Keratinocyte (primary cell): ENCODE data around the gene GUCA2A. TPM values are rescaled to one million over a fixed set of nuclear protein-coding genes. Genes with fewer than 3 reads are reported as not detected.

Source experiments
- DNase-seq: peaks from one replicate; pipeline ENCODE4 v3.0.0-alpha.2; 2011; ENCODE audit warnings: low read depth, missing footprints, low spot score
- FAIRE-seq: peaks from 2 replicates; lab custom pipeline; 2011; peaks lifted over from hg19 to GRCh38; lab: Jason Lieb, UNC
- H2AFZ ChIP-seq: 2 replicates; pipeline ENCODE4 v1.6.0; 2012; ENCODE audit warnings: low read length, control low read depth, inconsistent platforms; ENCODE audit not compliant: control insufficient read depth
- H3K27ac ChIP-seq: 2 replicates; pipeline ENCODE4 v1.5.1; 2011; ENCODE audit warnings: low read length; ENCODE audit not compliant: control insufficient read depth, insufficient read depth
- H3K27me3 ChIP-seq: 3 replicates; pipeline ENCODE4 v1.6.0; 2011; ENCODE audit warnings: low read length; ENCODE audit not compliant: control insufficient read depth, insufficient read depth; ENCODE audit errors: extremely low read depth
- H3K36me3 ChIP-seq, 2 experiments: 2 replicates in 1 of 2; 3 replicates in 1 of 2; pipeline ENCODE4 v1.5.1; 2011; ENCODE audit warnings: low read length in 2 of 2, mild to moderate bottlenecking in 1 of 2; ENCODE audit not compliant: control insufficient read depth in 2 of 2, insufficient read depth in 2 of 2; ENCODE audit errors: extremely low read depth in 1 of 2
- H3K4me1 ChIP-seq: 3 replicates; pipeline ENCODE4 v1.5.1; 2011; ENCODE audit warnings: low read length; ENCODE audit not compliant: control insufficient read depth, insufficient read depth; ENCODE audit errors: extremely low read depth
- H3K4me2 ChIP-seq: 3 replicates; pipeline ENCODE4 v1.6.0; 2011; ENCODE audit warnings: low read depth, low read length; ENCODE audit not compliant: control insufficient read depth, insufficient read depth; ENCODE audit errors: extremely low read depth
- H3K4me3 ChIP-seq, 3 experiments: fragments of 200-600 bp in 1 of 3; sonication (generic) in 1 of 3; 2 replicates in 2 of 3; 3 replicates in 1 of 3; pipeline ENCODE4 v1.5.1; 2011 to 2016; ENCODE audit warnings: low read length in 3 of 3, mild to moderate bottlenecking in 3 of 3, control low read depth in 2 of 3, inconsistent platforms in 1 of 3, low read depth in 1 of 3, mixed read lengths in 1 of 3, mixed run types in 1 of 3, moderate library complexity in 1 of 3; ENCODE audit not compliant: control insufficient read depth in 2 of 3, insufficient read depth in 2 of 3; ENCODE audit errors: extremely low read depth in 1 of 3
- H3K79me2 ChIP-seq: 2 replicates; pipeline ENCODE4 v1.6.0; 2012; ENCODE audit warnings: low read length; ENCODE audit not compliant: control insufficient read depth, insufficient read depth
- H3K9ac ChIP-seq: 3 replicates; pipeline ENCODE4 v1.6.0; 2011; ENCODE audit warnings: low read length; ENCODE audit not compliant: control insufficient read depth, insufficient read depth; ENCODE audit errors: extremely low read depth
- H3K9me1 ChIP-seq: 3 replicates; pipeline ENCODE4 v1.6.0; 2011; ENCODE audit warnings: low read length; ENCODE audit not compliant: control insufficient read depth, insufficient read depth; ENCODE audit errors: extremely low read depth
- H3K9me3 ChIP-seq: 2 replicates; pipeline ENCODE4 v1.5.1; 2012; ENCODE audit warnings: low read depth, low read length; ENCODE audit not compliant: control insufficient read depth
- H4K20me1 ChIP-seq: 3 replicates; pipeline ENCODE4 v1.6.0; 2011; ENCODE audit warnings: low read length; ENCODE audit not compliant: control insufficient read depth, insufficient read depth; ENCODE audit errors: extremely low read depth
- CTCF ChIP-seq, 3 experiments: IDR thresholded peaks in 1 of 3; conservative IDR thresholded peaks in 1 of 3; optimal IDR thresholded peaks in 1 of 3; 2 replicates in 2 of 3; 3 replicates in 1 of 3; pipeline versions ENCODE3 to v1.5.1; 2011; ENCODE audit warnings: low read length in 3 of 3, mild to moderate bottlenecking in 3 of 3, moderate library complexity in 2 of 3, control low read depth in 1 of 3, inconsistent platforms in 1 of 3; ENCODE audit not compliant: insufficient read depth in 2 of 3; ENCODE audit errors: extremely low read depth in 1 of 3
- EZH2 ChIP-seq: IDR thresholded peaks from one replicate; pipeline ENCODE4 v1.6.1; 2012; ENCODE audit warnings: inconsistent platforms, mild to moderate bottlenecking, low read length, moderate library complexity
- dilution Hi-C: fragments of 300-500 bp; cut with MboI; formaldehyde crosslinking; loops from one replicate; pipeline ENCODE4 v1.7.0; 2020; ENCODE audit warnings: low sequenced_read_pairs; ENCODE audit not compliant: extremely low pct_ligation_motif_present
- polyA plus RNA-seq, 5 experiments: library from polyadenylated mRNA; depleted of rRNA in 3 of 5; stranded (reverse) in 3 of 5; stranded (forward) in 1 of 5; unstranded in 1 of 5; fragments of >200 nt; gene quantifications; 1 replicate in 1 of 5; 2 replicates in 3 of 5; 3 replicates in 1 of 5; pipeline versions ENCODE4 v1.2.1 to v1.2.3, GENCODE V29; 2011 to 2012; ENCODE audit warnings: missing spikeins in 2 of 5, low read depth in 1 of 5, low replicate concordance in 1 of 5

Gene GUCA2A
- polyA plus RNA-seq, 1 donor (not counting 4 experiments of a cell fraction or from before 2014, with no cell fraction given), result not detected

DNA sequence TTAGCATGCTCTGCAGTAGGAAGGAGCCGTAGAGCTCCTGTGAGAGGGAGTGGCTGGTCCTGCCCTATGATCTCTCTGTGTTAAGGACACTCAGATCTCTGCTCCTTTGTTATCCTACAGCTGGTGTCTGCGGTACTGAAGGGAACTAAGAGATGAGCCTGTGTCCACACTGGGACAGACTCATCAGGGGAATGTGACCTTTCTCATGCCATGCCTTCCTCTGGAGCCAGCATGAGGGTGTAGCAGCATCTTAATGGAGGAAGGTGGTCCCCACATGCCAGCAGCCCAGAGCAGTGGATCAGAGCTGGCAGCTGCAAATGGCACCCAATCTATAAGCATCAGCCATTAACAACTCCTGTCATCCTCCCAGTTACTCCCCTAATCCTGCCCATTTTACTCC, 36.0 kb downstream of the GUCA2A start:
- H3K9me1 ChIP-seq, result no peaks in the 10 kb centered on the region
- H3K79me2 ChIP-seq, result no peaks in the 10 kb centered on the region
- no peak overlapping the region for H2AFZ ChIP-seq
- H4K20me1 ChIP-seq, result no peaks in the 10 kb centered on the region
- dilution Hi-C loops, result no loop called here
- peaks cover 5% of the 10 kb centered on the region for H3K27me3 ChIP-seq
- H3K9ac ChIP-seq, result no peak overlapping the region
- DNase-seq (no peak), FAIRE-seq (no peak)
- H3K4me1 ChIP-seq, result no peaks in the 10 kb centered on the region
- no peak overlapping the region for H3K4me3 ChIP-seq
- no peak overlapping the region for H3K4me2 ChIP-seq
- H3K36me3 ChIP-seq, result no peaks in the 10 kb centered on the region
- TF ChIP-seq EZH2 (no peak), CTCF (optimal IDR thresholded peaks at IDR 0.05 in 1 of 3, IDR thresholded peaks at IDR 0.05 in 1 of 3, conservative IDR thresholded peaks at IDR 0.05 in 1 of 3; ENCODE audit: extremely low read depth in 1 of 3, insufficient read depth in 2 of 3, low read length in 3 of 3) (no peak)
- no peak overlapping the region for H3K27ac ChIP-seq
- H3K9me3 ChIP-seq, result no peaks in the 10 kb centered on the region

- dilution Hi-C loops, result no loop called here
- no peaks in the 10 kb centered on the region for H3K36me3 ChIP-seq
- H3K27ac ChIP-seq, result no peak overlapping the region
- H4K20me1 ChIP-seq, result no peaks in the 10 kb centered on the region
- FAIRE-seq (no peak), DNase-seq (no peak)
- H2AFZ ChIP-seq, result no peak overlapping the region
- no peaks in the 10 kb centered on the region for H3K4me1 ChIP-seq
- no peak overlapping the region for H3K4me2 ChIP-seq
- H3K9me3 ChIP-seq, result no peaks in the 10 kb centered on the region
- H3K27me3 ChIP-seq, result peaks cover 5% of the 10 kb centered on the region
- H3K4me3 ChIP-seq, result no peak overlapping the region
- H3K79me2 ChIP-seq, result no peaks in the 10 kb centered on the region
- no peak overlapping the region for H3K9ac ChIP-seq
- H3K9me1 ChIP-seq, result no peaks in the 10 kb centered on the region
- no peak for TF ChIP-seq EZH2
- no peak for TF ChIP-seq CTCF (optimal IDR thresholded peaks at IDR 0.05 in 1 of 3, IDR thresholded peaks at IDR 0.05 in 1 of 3, conservative IDR thresholded peaks at IDR 0.05 in 1 of 3; ENCODE audit: extremely low read depth in 1 of 3, insufficient read depth in 2 of 3, low read length in 3 of 3)
Measured at GRCh38 chr1:42127767-42128166, 36.8 kb downstream of the GUCA2A start.
